GM19351 (cell line): ENCODE data around the gene LETM1.

Experiments used
- ATAC-seq: cut with Tn5 transposase; IDR thresholded peaks from one replicate; pipeline ENCODE4 v1.9.1; 2021; ENCODE audit warnings: mild to moderate bottlenecking, moderate library complexity; ENCODE audit not compliant: unreplicated experiment

The LETM1 gene

DNA sequence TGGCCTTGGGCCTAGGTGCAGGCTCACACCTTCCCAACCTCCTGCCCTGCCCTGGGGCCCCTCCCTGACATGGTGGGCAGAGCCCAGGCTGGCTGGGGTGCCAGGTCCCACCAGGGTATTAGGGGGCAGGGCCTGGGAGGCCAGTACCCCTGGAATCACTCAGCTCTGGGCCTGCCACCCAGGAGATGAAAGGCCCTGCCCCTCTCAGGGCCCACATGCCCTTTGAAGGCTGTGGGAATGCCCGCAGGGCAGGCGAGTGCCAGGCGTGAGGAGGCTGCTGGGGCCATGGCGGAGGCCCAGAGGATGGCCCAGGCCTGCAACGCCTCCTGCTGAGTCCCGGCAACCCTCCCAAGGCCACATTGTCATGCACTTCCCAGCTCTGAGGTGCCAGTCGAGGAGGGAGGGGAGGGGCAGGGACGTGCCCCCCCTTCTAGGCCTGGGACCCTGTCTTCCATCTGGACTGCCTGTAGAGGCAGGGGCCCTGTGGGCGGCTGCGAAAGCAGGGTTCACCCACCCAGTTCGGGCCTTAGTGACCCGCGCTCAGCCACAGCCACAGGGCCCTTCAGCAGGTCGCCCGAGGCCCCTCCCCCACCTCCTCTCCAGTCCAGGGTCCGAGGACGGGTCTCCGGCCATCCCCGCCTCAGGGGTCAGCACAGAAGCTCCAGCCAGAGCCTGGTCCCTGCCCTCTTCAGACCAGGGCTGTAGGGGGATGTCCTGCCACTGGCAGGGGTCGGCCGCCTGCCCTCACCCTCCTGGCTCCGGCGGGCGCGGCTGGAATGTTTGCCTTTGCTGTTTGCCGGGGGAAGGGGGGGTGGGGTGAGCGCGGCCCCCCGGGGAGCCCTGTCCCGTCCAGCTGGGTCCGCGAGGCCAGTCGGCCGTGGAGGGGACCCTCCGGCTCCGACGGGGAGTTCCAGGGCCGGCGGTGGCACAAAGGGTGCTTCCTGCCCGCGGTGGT is 89.6 kb downstream of the LETM1 start:
- no peak for ATAC-seq

DNA sequence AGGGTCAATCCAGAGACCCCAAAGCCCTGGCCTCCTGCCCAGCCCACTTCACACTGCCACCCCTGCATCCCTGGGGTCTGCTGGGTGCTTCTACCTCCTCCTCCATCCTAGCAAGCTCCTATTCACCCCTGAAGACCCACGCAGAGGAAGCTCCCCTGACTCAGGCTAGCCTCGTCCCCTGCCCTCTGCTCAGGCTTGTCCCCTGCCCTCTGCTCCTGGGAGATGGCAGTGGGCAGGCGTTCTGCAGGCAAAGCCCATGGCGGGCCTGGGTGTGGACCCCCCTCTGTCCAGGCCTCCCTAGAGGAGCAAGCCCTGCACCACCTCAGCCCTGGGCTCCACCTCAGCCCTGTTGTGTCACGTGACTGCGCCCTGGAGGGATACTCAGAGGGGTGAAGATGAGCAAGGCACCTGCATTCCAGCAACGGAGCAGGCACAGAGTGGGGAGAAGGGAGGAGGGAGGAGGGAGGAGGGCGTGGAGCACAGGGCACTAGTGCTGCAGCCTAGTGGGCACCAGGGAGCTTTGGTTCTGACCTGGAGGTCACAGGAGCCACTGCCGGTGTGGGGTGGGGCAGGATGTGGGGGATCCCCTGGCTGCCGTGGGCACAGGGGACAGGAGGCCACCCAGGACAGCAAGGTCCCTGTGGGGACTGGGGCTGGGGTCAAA is 90.4 kb downstream of the LETM1 start:
- no peak for ATAC-seq

DNA sequence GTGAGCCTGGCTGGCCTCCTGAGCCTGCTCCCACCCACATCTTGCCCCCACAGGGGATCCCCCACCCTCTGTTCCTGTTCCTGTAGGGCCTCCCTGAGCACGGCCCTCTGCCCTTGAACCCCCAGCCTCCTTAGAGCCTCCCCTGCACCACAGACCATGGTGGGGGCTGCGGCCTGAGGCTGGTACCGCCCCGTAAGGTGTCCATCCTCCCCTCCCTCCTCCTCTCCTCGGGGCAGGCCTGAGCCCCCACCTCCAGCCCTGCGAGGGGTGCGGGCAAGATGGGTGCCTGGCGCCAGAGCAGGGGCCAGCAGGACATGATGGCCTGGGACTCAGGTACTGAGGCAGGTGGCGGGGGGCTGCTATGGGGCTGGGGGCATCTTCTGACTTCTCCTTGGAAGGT is 91.3 kb downstream of the LETM1 start:
- no peak for ATAC-seq

DNA sequence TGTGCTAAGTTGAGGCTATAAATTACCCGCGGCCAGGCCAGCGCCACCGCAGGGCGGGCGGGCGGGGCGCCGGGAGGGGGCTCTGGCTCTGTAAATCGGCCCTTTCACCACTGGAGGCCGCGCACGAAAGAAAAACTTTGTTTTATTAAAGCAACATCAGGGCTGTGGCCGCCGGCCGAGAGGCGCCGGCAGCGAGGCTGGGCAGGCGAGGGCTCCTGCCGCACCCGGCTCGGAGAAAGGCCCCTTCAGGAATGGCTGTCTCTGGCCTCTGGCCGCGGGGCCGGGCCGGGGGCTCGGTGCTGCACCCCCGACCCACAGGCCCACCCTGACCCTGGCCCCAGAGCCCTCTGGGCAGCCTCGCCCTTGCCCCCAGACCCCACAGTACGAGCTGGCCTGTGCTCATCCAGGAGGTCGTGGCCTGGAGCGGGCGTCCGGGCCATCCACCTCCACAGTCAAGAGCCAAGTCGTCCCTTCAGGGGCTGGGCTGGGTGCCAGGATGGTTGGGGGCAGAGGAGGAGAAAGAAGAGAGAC is 92.3 kb downstream of the LETM1 start:
- no peak for ATAC-seq

DNA sequence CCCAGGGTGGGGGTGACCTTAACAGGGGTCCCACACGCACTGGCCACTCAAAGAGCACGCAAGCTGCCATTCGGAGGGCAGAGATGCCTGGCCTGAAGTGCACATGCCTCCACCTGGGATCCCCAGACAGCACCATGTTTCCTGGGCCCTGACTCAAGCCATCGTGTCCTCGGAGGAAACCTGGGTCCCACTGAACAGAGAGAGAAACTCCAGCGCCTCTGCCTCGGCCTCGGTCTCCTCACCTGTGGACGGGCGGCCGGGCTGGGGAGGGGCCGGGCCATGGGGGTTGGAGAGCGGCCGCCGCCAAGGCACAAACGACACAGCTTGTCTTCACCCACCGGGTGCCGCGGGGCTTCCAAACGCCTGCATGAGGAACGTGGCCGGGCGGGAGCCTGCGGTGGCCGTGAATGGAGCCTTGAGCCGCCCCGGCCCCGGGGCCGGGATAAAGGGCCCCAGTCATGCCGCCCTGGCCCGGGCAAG is 92.8 kb downstream of the LETM1 start:
- ATAC-seq = no peak

DNA sequence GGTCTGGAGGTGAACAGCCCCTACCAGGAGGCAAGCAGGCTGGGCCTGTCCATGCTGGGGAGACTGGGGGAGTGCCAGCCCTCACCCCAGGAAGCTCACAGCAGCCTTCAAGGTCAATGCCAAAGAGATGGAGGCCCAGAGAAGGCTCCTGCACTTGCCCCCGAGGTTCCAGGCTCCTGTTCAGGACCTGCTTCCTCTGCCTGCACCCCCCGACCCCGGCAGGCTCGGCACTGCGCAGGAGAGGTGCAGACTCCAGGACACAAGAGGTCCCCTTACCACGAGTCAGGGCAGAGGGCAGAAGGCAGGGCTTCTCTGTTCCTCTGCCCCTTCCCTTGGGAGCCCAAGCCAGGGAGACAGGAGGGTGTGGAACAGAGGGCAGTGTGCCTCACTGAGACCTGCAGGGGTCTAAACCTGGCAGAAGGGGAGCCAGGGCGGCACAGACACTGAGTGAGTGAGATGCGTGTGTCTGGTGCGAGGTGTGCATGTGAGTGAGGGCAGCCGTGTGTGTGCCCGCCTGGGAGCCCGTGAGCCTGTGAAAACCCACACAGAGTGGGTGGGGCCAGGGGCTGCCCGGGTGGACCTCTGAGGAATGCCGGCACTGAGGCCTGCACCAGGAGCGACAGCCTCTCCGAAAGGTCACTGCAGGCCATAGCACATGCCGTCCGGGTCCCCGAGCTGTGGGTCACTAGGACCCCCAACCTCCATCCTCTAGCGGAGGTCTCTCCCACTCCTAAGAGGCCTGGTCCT is 93.5 kb downstream of the LETM1 start:
- ATAC-seq = no peak
